Astrocyte (in vitro differentiated cells and primary cell): Measurements from ENCODE around the gene COL6A1. TPM values are rescaled to one million over a fixed set of nuclear protein-coding genes. Genes with fewer than 3 reads are reported as not detected.
A peak's percentile ranks its signal among the peaks of the same experiment; 100 is the strongest.

Experiments
- DNase-seq: peaks from one replicate; pipeline ENCODE4 v3.0.0-alpha.2; 2010; ENCODE audit warnings: low read depth
- FAIRE-seq: peaks from 2 replicates; lab custom pipeline; 2011; peaks lifted over from hg19 to GRCh38; lab: Jason Lieb, UNC
- H2AFZ ChIP-seq: 2 replicates; pipeline ENCODE4 v1.6.0; 2012; ENCODE audit warnings: low read depth, low read length, inconsistent platforms
- H3K27ac ChIP-seq: 2 replicates; pipeline ENCODE4 v1.5.1; 2011; ENCODE audit warnings: low read depth, low read length, inconsistent platforms
- H3K27me3 ChIP-seq: 2 replicates; pipeline ENCODE4 v1.6.0; 2011; ENCODE audit warnings: low read length, inconsistent platforms; ENCODE audit not compliant: insufficient read depth
- H3K36me3 ChIP-seq: 2 replicates; pipeline ENCODE4 v1.5.1; 2011; ENCODE audit warnings: low read length, inconsistent platforms; ENCODE audit not compliant: insufficient read depth
- H3K4me1 ChIP-seq: 2 replicates; pipeline ENCODE4 v1.5.1; 2011; ENCODE audit warnings: low read length, inconsistent platforms; ENCODE audit not compliant: insufficient read depth
- H3K4me2 ChIP-seq: 2 replicates; pipeline ENCODE4 v1.6.0; 2012; ENCODE audit warnings: low read length, inconsistent platforms
- H3K4me3 ChIP-seq: 2 replicates; pipeline ENCODE4 v1.5.1; 2011; ENCODE audit warnings: low read depth, mild to moderate bottlenecking, low read length, inconsistent platforms; ENCODE audit not compliant: insufficient read depth
- H3K79me2 ChIP-seq: 2 replicates; pipeline ENCODE4 v1.6.0; 2012; ENCODE audit warnings: mild to moderate bottlenecking, low read length, inconsistent platforms; ENCODE audit not compliant: insufficient read depth
- H3K9ac ChIP-seq: 2 replicates; pipeline ENCODE4 v1.6.0; 2012; ENCODE audit warnings: mild to moderate bottlenecking, low read length, inconsistent platforms
- H3K9me3 ChIP-seq: 2 replicates; pipeline ENCODE4 v1.5.1; 2012; ENCODE audit warnings: low read depth, mild to moderate bottlenecking, low read length, inconsistent platforms; ENCODE audit not compliant: insufficient read depth
- H4K20me1 ChIP-seq: 2 replicates; pipeline ENCODE4 v1.6.0; 2012; ENCODE audit warnings: low read length, inconsistent platforms; ENCODE audit not compliant: insufficient read depth
- H3K27ac Mint-ChIP-seq: one replicate; pipeline ENCODE4 v1.8.0; 2021; ENCODE audit warnings: mild to moderate bottlenecking, mixed read lengths; ENCODE audit not compliant: unreplicated experiment
- H3K27me3 Mint-ChIP-seq: one replicate; pipeline ENCODE4 v1.8.0; 2021; ENCODE audit warnings: low read depth, mixed read lengths; ENCODE audit not compliant: unreplicated experiment
- H3K36me3 Mint-ChIP-seq: one replicate; pipeline ENCODE4 v1.8.0; 2021; ENCODE audit warnings: low read depth, mixed read lengths; ENCODE audit not compliant: unreplicated experiment
- H3K4me1 Mint-ChIP-seq: one replicate; pipeline ENCODE4 v1.8.0; 2021; ENCODE audit warnings: low read depth, mixed read lengths; ENCODE audit not compliant: unreplicated experiment
- H3K4me3 Mint-ChIP-seq: one replicate; pipeline ENCODE4 v1.8.0; 2021; ENCODE audit warnings: mild to moderate bottlenecking, moderate library complexity, mixed read lengths; ENCODE audit not compliant: unreplicated experiment
- H3K9me3 Mint-ChIP-seq: one replicate; pipeline ENCODE4 v1.8.0; 2021; ENCODE audit warnings: mild to moderate bottlenecking, mixed read lengths; ENCODE audit not compliant: unreplicated experiment
- CTCF ChIP-seq: IDR thresholded peaks from 2 replicates; pipeline ENCODE4 v1.5.1; 2011; ENCODE audit warnings: low read depth, mild to moderate bottlenecking, inconsistent platforms, low read length, moderate library complexity; ENCODE audit not compliant: insufficient read depth
- EZH2 ChIP-seq: IDR thresholded peaks from 2 replicates; pipeline ENCODE4 v1.6.1; 2012; ENCODE audit warnings: mild to moderate bottlenecking, low read length, inconsistent platforms; ENCODE audit not compliant: insufficient read depth
- total RNA-seq: library from RNA; stranded (reverse); gene quantifications from 2 replicates; pipeline ENCODE4 v1.2.1, GENCODE V29; 2021

COL6A1 gene
- total RNA-seq, 1 donor from 2014 or later = 131 TPM

DNA sequence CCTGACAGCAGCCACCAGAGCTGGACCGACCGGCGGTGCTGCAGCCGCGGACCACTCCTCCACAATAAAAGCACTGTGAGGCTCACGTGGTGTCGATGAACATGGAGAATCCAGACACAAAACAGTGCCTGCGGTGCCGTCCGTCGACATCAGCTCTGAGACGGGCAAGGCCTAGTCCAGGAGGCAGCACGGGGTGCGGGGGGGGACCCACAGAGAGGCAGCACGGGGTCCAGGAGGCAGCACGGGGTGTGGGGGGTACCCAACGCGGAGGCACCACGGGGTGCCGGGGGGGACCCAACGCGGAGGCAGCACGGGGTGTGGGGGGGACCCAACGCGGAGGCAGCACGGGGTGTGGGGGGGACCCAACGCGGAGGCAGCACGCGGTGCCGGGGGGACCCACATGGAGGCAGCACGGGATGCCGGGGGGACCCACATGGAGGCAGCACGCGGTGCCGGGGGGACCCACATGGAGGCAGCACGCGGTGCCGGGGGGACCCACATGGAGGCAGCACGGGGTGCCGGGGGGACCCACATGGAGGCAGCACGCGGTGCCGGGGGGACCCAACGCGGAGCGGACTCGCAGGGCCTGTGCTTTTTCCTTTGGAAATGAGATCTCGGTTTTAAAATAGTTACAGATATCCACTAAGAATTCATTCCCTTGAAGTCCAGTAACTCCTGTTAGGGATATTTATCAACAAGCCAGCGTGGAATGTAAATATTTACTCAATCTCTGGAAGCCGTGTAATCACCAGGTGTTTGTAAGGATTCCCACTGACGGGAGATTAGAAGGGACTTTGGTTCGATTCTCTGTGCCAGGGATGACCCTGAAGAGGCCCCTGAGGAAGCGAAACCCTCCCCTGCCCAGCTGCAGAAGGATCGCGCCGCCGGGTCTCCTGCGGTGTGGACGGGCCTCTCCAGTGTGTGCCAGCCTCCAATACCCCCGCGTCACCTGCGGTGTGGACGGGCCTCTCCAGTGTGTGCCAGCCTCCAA is 52.1 kb downstream of the COL6A1 start:
- Mint-ChIP-seq H3K4me3 (no peak overlapping the region), H3K36me3 (no peaks in the 10 kb centered on the region), H3K4me1 (peaks cover 2% of the 10 kb centered on the region), H3K27ac (peak overlapping the region; percentile 75), H3K27me3 (peaks cover 11% of the 10 kb centered on the region), H3K9me3 (peaks cover 3% of the 10 kb centered on the region)
- Histone ChIP-seq H3K9ac (no peak overlapping the region), H3K4me3 (no peak overlapping the region), H3K4me1 (peaks cover 9% of the 10 kb centered on the region), H3K27ac (no peak overlapping the region), H4K20me1 (no peaks in the 10 kb centered on the region), H3K9me3 (no peaks in the 10 kb centered on the region), H3K27me3 (no peaks in the 10 kb centered on the region), H3K4me2 (no peak overlapping the region), H3K79me2 (no peaks in the 10 kb centered on the region), H3K36me3 (no peaks in the 10 kb centered on the region), H2AFZ (no peak overlapping the region)
- DNase-seq (no peak), FAIRE-seq (no peak)
- TF ChIP-seq CTCF = no peak
- no peak for TF ChIP-seq EZH2

DNA sequence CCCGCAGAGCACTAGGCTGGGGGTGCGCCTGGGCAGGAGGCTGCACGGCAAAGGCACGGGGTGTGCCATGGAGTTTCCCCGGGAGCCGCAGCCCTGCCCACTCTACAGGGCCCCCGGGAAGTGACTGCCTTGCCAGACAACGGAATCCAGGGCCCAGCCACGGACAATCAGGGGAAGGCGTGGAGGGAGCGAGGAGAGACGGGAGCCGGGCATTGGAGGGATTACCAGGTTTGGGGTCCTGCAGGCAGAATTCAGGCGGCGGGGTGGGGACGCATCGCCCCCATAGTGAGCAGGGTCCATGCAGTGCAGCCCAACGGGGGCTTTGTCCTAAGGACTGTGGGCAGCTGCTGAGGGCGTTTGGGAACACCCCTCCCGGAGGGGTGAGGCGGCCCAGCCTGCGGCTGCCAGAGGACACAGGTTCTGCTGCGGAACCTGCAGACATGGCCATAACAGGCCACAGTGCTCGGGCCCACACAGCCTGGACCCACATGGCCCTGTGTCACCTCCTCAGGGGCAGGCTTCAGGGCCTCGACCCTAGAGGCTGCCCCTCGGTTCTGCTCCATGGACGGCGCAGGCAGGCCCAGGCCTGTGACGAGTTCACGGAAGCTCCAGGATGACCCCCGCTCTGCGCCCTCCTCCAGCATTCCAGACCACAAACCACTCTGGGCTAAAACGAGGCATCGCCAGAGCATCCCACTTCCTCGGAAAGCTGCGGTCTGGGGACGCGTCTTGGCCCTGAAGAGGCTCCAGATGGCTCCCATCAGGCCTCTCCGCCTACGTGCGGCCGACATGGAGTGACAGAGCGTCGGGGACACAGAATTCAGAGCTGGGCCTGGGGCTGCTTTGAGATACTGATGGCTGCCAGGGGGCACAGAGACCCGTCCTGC is 54.5 kb downstream of the COL6A1 start:
- H3K9ac ChIP-seq = no peak overlapping the region
- no peak overlapping the region for H3K27ac ChIP-seq
- no peaks in the 10 kb centered on the region for H4K20me1 ChIP-seq
- H3K79me2 ChIP-seq = no peaks in the 10 kb centered on the region
- H2AFZ ChIP-seq = no peak overlapping the region
- no peaks in the 10 kb centered on the region for H3K9me3 ChIP-seq
- peaks cover 20% of the 10 kb centered on the region for H3K4me1 ChIP-seq
- no peak for TF ChIP-seq EZH2
- TF ChIP-seq CTCF = no peak
- no peak overlapping the region for H3K27ac Mint-ChIP-seq
- H3K27me3 ChIP-seq = no peaks in the 10 kb centered on the region
- no peak for FAIRE-seq
- no peaks in the 10 kb centered on the region for H3K4me1 Mint-ChIP-seq
- no peak overlapping the region for H3K4me2 ChIP-seq
- peak; percentile 82 for DNase-seq
- H3K4me3 ChIP-seq = no peak overlapping the region
- no peak overlapping the region for H3K4me3 Mint-ChIP-seq
- H3K36me3 ChIP-seq = no peaks in the 10 kb centered on the region
- peaks cover 17% of the 10 kb centered on the region for H3K27me3 Mint-ChIP-seq
- H3K9me3 Mint-ChIP-seq = peaks cover 2% of the 10 kb centered on the region
- H3K36me3 Mint-ChIP-seq = no peaks in the 10 kb centered on the region
